Type B pancreatic cell (in vitro differentiated cells): ENCODE data around the gene LKAAEAR1. TPM values are rescaled to one million over a fixed set of nuclear protein-coding genes. Genes with fewer than 3 reads are reported as not detected.

Experiments
- DNase-seq: peaks from one replicate; pipeline ENCODE4 v3.0.0; 2021; ENCODE audit warnings: mixed read lengths; ENCODE audit not compliant: unreplicated experiment; ENCODE audit errors: extremely low spot score
- H3K27ac Mint-ChIP-seq: 2 replicates; pipeline ENCODE4 v1.8.0; 2021; ENCODE audit warnings: mild to moderate bottlenecking, mixed read lengths
- H3K27me3 Mint-ChIP-seq: 2 replicates; pipeline ENCODE4 v1.8.0; 2021; ENCODE audit warnings: mixed read lengths
- H3K36me3 Mint-ChIP-seq: 2 replicates; pipeline ENCODE4 v1.8.0; 2021; ENCODE audit warnings: mixed read lengths
- H3K4me1 Mint-ChIP-seq: one replicate; pipeline ENCODE4 v1.8.0; 2021; ENCODE audit warnings: mixed read lengths; ENCODE audit not compliant: unreplicated experiment
- H3K4me3 Mint-ChIP-seq: 2 replicates; pipeline ENCODE4 v1.8.0; 2021; ENCODE audit warnings: mild to moderate bottlenecking, mixed read lengths
- H3K9me3 Mint-ChIP-seq: 2 replicates; pipeline ENCODE4 v1.8.0; 2021; ENCODE audit warnings: mixed read lengths
- CTCF ChIP-seq: fragments of 200-600 bp; sonication (generic); conservative IDR thresholded peaks from 2 replicates; pipeline ENCODE4 v1.5.0; 2021; ENCODE audit warnings: antibody characterized with exemption, mild to moderate bottlenecking
- total RNA-seq: library from RNA; stranded (reverse); gene quantifications from 2 replicates; pipeline ENCODE4 v1.2.1, GENCODE V29; 2021; ENCODE audit warnings: low replicate concordance

Gene LKAAEAR1
- total RNA-seq, 1 donor from 2014 or later: not detected

- peaks cover 19% of the 10 kb centered on the region for H3K4me1 Mint-ChIP-seq
- H3K36me3 Mint-ChIP-seq: no peaks in the 10 kb centered on the region
- peak overlapping the region; percentile 95 for H3K4me3 Mint-ChIP-seq
- DNase-seq: no peak
- peak overlapping the region; percentile 75 for H3K27ac Mint-ChIP-seq
- H3K9me3 Mint-ChIP-seq: no peaks in the 10 kb centered on the region
- H3K27me3 Mint-ChIP-seq: peaks cover 3% of the 10 kb centered on the region
- no peak for TF ChIP-seq CTCF
Measured at GRCh38 chr20:64064145-64064698, 20.0 kb downstream of the LKAAEAR1 start.

GRCh38 chr20:64063389-64064144, 20.6 kb downstream of the LKAAEAR1 start:
- peaks cover 21% of the 10 kb centered on the region for H3K4me1 Mint-ChIP-seq
- peaks cover 3% of the 10 kb centered on the region for H3K27me3 Mint-ChIP-seq
- H3K4me3 Mint-ChIP-seq: peak overlapping the region; percentile 95
- no peaks in the 10 kb centered on the region for H3K9me3 Mint-ChIP-seq
- DNase-seq: no peak
- peak overlapping the region; percentile 75 for H3K27ac Mint-ChIP-seq
- TF ChIP-seq CTCF: no peak
- no peaks in the 10 kb centered on the region for H3K36me3 Mint-ChIP-seq

- peaks cover 21% of the 10 kb centered on the region for H3K4me1 Mint-ChIP-seq
- peaks cover 3% of the 10 kb centered on the region for H3K27me3 Mint-ChIP-seq
- peak within 1 kb of the TSS; percentile 75 for H3K27ac Mint-ChIP-seq
- peak within 1 kb of the TSS; percentile 95 for H3K4me3 Mint-ChIP-seq
- peak; percentile 97 for DNase-seq
- H3K36me3 Mint-ChIP-seq: no peaks in the 10 kb centered on the region
- no peaks in the 10 kb centered on the region for H3K9me3 Mint-ChIP-seq
- no peak for TF ChIP-seq CTCF
Measured at GRCh38 chr20:64062596-64063388, 21.4 kb downstream of the LKAAEAR1 start, which contains the start of gene TCEA2. TCEA2 (plus strand) TSS chr20:64063198; CDS start chr20:64063313, 115 bp downstream.

- Mint-ChIP-seq H3K27me3 (peaks cover 3% of the 10 kb centered on the region), H3K36me3 (no peaks in the 10 kb centered on the region), H3K27ac (no peak overlapping the region), H3K9me3 (no peaks in the 10 kb centered on the region), H3K4me1 (peaks cover 21% of the 10 kb centered on the region), H3K4me3 (peak overlapping the region; percentile 81)
- TF ChIP-seq CTCF: no peak
- DNase-seq: no peak
Measured at GRCh38 chr20:64062276-64062595, 22.0 kb downstream of the LKAAEAR1 start.

- peak overlapping the region; percentile 34 for H3K27ac Mint-ChIP-seq
- peaks cover 4% of the 10 kb centered on the region for H3K27me3 Mint-ChIP-seq
- no peaks in the 10 kb centered on the region for H3K9me3 Mint-ChIP-seq
- H3K4me3 Mint-ChIP-seq: no peak overlapping the region
- no peak for DNase-seq
- no peaks in the 10 kb centered on the region for H3K36me3 Mint-ChIP-seq
- no peak for TF ChIP-seq CTCF
- H3K4me1 Mint-ChIP-seq: peaks cover 18% of the 10 kb centered on the region
Measured at GRCh38 chr20:64058536-64058935, 25.7 kb downstream of the LKAAEAR1 start.
